ENCODE results near the gene HECW1. TPM values are rescaled to one million over a fixed set of nuclear protein-coding genes. Genes with fewer than 3 reads are reported as not detected.
A peak's percentile ranks its signal among the peaks of the same experiment; 100 is the strongest.

Gene HECW1
- total and polyA plus RNA-seq, 2 of the 13 experiments (the other 11 are each of a cell fraction or from before 2014, with no cell fraction given): not detected

DNA sequence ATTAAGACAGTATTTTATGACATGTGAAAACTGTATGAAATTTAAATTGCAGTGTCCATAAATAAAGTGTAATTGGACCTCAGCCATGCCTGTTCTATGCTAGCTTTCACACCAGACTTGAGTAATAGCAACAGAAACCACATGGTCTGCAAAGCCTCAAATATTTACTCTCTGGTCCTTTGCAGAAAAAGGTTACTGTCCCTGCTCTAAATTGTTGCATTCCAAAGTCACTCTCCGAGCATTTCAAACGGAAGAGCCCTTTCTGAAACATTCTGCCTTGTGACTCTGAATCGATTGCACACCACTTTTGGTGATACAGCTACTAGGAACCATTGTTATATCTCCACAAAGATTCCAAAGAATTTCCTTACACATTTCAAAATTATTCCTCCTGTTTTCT lies 389.4 kb downstream of the HECW1 start (continued):
- TF ChIP-seq ZNF614 (CRISPR knock-in tag; IDR thresholded peaks at IDR 0.05; ENCODE audit: borderline replicate concordance) (peak; percentile 78), THAP11 (CRISPR knock-in tag; IDR thresholded peaks at IDR 0.05) (peak; percentile 47; the same call in 1 of the 2 replicates), SALL1 (CRISPR knock-in tag; IDR thresholded peaks at IDR 0.05) (peak; percentile 62; the same call in 1 of the 2 replicates), NR2F1 (CRISPR knock-in tag; IDR thresholded peaks at IDR 0.05) (no peak), WIZ (CRISPR knock-in tag; IDR thresholded peaks at IDR 0.05) (0 out of 2 replicates have a peak, but pooled peaks have one; percentile 26), ISX (CRISPR knock-in tag; conservative IDR thresholded peaks at IDR 0.05) (no peak), ZNF564 (CRISPR knock-in tag; IDR thresholded peaks at IDR 0.05) (peak; percentile 87), EP300 (IDR thresholded peaks at IDR 0.05; ENCODE audit: low read depth in 2 of 2, low read length in 2 of 2) (peak in 1 of 2 experiments; percentile 87; a peak in 2 of 4 replicates), EP300 (CRISPR knock-in tag; IDR thresholded peaks at IDR 0.05; ENCODE audit: borderline replicate concordance) (peak; percentile 53; the same call in 1 of the 2 replicates), FOXC1 (CRISPR knock-in tag; IDR thresholded peaks at IDR 0.05; ENCODE audit: borderline replicate concordance) (no peak), ZNF329 (CRISPR knock-in tag; IDR thresholded peaks at IDR 0.05; ENCODE audit: low read depth) (no peak), NR3C1 (CRISPR knock-in tag; IDR thresholded peaks at IDR 0.05) (no peak), ZNF770 (CRISPR knock-in tag; IDR thresholded peaks at IDR 0.05) (0 out of 2 replicates have a peak, but pooled peaks have one; percentile 17), CSRNP2 (CRISPR knock-in tag; conservative IDR thresholded peaks at IDR 0.05; ENCODE audit: low read depth) (no peak), BCL6 (CRISPR knock-in tag; IDR thresholded peaks at IDR 0.05) (peak; percentile 73), ZNF784 (CRISPR knock-in tag; IDR thresholded peaks at IDR 0.05; ENCODE audit: borderline replicate concordance) (no peak), PLRG1 (conservative IDR thresholded peaks at IDR 0.05) (no peak)
- TF ChIP-seq, protein P1, sequence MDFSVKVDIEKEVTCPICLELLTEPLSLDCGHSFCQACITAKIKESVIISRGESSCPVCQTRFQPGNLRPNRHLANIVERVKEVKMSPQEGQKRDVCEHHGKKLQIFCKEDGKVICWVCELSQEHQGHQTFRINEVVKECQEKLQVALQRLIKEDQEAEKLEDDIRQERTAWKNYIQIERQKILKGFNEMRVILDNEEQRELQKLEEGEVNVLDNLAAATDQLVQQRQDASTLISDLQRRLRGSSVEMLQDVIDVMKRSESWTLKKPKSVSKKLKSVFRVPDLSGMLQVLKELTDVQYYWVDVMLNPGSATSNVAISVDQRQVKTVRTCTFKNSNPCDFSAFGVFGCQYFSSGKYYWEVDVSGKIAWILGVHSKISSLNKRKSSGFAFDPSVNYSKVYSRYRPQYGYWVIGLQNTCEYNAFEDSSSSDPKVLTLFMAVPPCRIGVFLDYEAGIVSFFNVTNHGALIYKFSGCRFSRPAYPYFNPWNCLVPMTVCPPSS (IDR thresholded peaks at IDR 0.05): no peak
- TF ChIP-seq, protein P2, sequence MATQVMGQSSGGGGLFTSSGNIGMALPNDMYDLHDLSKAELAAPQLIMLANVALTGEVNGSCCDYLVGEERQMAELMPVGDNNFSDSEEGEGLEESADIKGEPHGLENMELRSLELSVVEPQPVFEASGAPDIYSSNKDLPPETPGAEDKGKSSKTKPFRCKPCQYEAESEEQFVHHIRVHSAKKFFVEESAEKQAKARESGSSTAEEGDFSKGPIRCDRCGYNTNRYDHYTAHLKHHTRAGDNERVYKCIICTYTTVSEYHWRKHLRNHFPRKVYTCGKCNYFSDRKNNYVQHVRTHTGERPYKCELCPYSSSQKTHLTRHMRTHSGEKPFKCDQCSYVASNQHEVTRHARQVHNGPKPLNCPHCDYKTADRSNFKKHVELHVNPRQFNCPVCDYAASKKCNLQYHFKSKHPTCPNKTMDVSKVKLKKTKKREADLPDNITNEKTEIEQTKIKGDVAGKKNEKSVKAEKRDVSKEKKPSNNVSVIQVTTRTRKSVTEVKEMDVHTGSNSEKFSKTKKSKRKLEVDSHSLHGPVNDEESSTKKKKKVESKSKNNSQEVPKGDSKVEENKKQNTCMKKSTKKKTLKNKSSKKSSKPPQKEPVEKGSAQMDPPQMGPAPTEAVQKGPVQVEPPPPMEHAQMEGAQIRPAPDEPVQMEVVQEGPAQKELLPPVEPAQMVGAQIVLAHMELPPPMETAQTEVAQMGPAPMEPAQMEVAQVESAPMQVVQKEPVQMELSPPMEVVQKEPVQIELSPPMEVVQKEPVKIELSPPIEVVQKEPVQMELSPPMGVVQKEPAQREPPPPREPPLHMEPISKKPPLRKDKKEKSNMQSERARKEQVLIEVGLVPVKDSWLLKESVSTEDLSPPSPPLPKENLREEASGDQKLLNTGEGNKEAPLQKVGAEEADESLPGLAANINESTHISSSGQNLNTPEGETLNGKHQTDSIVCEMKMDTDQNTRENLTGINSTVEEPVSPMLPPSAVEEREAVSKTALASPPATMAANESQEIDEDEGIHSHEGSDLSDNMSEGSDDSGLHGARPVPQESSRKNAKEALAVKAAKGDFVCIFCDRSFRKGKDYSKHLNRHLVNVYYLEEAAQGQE (IDR thresholded peaks at IDR 0.05; ENCODE audit: borderline replicate concordance in 1 of 2, low read depth in 1 of 2, low read length in 2 of 2): 0 out of 4 replicates have a peak, but pooled peaks of 1 of the 2 experiments have one; percentile 32

All from HepG2 (cell line).